Activated CD8-positive, alpha-beta memory T cell treated with anti-CD3 and anti-CD28 coated beads for 48 hours (primary cell): ENCODE results near the gene LYG2.
"Not testable (repeated sequence)": the region's sequence is repeated elsewhere in the genome, so short reads cannot be mapped to it uniquely, and the experiment has no call there.

ENCODE experiments used
- DNase-seq, 3 experiments: peaks; one replicate each; pipeline ENCODE4 v3.0.0-alpha.2; 2020; ENCODE audit warnings: low read depth in 2 of 3, low spot score in 2 of 3

The LYG2 gene, protein sequence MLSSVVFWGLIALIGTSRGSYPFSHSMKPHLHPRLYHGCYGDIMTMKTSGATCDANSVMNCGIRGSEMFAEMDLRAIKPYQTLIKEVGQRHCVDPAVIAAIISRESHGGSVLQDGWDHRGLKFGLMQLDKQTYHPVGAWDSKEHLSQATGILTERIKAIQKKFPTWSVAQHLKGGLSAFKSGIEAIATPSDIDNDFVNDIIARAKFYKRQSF

GRCh38 chr2:99255491-99256318, at the start of gene LYG2:
Gene LYG2, minus strand, starts transcription at chr2:99255666. Its CDS starts 1,406 bp downstream, at chr2:99254260.
- no peak for DNase-seq

DNA sequence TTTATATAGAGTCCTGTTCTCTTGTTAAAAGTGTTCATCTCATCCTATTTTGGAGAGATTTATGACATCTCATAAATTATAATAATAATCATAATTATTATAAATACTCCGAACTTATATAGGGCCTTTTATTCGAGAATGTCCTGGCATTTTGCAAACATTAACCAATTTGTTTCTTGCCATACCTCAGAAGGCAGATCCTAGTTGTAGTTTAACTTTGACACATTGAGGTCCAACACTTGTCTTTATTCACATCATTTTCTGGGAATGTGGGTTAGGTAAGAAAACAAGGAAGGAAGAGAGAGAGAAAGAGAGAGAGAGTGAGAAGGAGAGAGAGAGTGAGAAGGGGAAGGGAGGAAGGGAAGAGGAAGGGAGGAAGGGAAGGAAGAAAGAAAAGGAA, 45.6 kb upstream of the LYG2 start, which contains the start of gene LYG1:
Gene LYG1, minus strand, starts transcription at position 101 of the 400 bp plus-strand sequence. CDS start 5,527 bp downstream, outside the sequence.
- DNase-seq, result not testable (repeated sequence)

DNA sequence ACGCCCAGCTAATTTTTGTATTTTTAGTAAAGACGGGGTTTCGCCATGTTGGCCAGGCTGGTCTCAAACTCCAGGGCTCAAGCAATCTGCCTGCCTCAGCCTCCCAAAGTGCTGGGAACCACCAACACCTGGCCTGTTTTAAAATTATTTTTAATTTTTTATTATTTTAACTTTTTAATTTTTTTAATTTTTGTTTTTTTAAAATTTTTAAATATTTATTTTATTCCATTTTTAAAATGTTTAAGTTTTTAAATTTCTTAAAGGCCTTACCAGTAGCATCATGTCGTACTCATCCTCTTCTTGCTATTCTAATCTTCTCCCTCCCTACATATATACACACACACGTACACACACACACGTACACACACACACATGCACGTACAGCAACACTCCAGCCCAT, 44.1 kb upstream of the LYG2 start:
- DNase-seq, result no peak

DNA sequence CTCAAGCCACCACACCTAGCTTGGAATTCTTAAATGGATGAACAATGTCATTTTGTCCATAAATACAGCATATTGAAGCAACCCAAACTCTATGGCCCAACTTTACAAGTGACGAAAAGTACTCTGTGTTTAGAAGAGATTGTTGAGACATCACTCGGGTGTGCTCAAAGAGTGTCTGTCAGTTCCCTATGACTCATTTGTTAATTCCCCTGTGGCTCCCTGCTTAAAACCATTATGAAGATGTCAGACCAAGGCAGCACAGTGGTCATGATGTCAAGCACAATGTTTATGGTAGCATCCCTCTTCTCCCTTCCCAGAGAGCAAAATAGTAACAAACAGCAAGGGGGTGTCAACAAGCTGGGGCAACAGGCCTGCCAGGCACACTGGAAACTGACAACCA, 42.5 kb upstream of the LYG2 start:
- no peak for DNase-seq

GRCh38 chr2:99285526-99285925, 30.1 kb upstream of the LYG2 start:
- DNase-seq, result no peak

- DNase-seq, result no peak
Observed at GRCh38 chr2:99279969-99280695, 24.7 kb upstream of the LYG2 start.

DNA sequence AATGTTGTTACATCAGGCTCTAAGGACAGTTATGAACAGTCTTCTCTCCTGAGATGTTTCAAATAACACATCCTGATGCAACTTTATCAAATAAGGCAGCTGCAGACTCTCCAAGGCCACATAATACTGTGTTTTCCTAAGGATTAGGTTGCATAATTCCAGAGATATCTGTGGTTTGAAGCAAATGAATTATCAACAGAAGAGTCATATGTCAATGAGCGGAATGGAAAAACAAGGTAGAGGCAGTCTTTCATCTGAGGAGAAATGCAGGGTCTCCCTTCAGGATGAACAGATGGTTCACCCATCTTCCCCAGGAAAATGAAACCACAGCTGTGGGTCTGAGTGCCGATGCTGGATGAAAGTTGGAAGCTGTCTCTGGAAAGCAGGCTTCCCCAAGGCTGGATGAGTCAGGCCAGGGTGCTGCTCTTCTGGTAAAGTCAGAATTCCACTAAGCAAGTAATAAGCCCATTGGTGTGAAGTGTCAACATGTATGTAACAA, 23.4 kb upstream of the LYG2 start:
- DNase-seq, result no peak

DNA sequence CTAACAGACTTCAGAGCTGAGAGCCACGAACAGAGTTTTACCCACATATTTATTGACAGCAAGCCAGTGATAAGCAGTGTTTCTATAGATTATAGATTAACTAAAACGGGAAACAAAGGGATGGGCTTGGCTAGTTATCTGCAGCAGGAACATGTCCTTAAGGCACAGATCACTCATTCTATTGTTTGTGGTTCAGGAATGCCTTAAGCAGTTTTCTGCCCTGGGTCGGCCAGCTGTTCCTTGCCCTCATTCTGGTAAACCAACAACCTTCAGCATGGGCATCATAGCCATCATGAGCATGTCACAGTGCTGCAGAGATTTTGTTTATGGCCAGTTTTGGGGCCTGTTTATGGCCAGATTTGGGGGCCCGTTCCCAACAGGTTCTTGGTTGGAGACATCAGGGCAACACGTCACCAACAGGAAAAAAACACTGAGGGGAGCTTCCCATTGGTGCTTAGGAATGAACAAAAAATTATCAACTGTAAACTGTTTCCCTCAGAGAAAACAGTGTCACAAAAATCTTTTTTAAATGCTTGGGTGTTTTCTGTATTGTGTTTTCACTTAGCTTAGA, 22.8 kb upstream of the LYG2 start:
- DNase-seq, result not testable (repeated sequence)

DNA sequence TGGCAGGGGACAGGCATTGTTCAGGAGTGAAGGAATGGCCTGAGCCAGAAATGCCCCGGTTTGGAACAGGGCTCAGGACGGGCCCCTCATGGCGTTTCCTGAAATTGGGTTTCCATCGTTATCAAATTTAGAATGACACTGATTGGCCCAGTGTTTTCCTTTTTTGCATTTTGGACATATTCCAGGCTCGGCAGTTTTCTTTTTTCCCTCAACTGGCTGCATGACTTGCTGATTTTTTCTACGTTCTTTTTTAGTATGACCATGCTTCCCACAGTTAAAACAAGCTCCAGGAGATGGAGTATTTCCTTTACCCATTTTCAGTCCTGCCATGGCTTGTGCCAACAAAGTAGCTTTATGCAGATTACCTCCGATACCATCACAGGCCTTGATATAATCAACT, 20.4 kb upstream of the LYG2 start:
- DNase-seq, result no peak

DNA sequence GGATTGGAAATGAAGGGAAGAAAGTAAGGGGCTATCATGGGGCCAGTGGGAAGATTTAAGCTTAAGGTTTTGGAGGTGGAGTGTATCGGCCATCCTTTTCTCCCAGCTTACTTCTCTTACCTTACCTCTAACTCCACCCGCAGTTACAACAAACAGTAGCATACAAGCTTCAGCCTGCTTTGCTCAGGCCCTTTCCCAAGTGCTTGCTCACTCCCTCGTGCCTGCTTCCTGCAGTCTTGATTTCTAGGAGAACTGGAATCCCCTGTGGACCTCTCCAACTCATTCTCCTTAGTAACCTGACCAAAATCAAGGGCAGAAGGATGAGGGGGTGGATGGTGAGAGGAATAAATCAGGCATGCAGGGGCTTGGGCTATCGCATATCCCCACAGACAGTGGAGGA, 5.8 kb upstream of the LYG2 start:
- DNase-seq, result no peak

DNA sequence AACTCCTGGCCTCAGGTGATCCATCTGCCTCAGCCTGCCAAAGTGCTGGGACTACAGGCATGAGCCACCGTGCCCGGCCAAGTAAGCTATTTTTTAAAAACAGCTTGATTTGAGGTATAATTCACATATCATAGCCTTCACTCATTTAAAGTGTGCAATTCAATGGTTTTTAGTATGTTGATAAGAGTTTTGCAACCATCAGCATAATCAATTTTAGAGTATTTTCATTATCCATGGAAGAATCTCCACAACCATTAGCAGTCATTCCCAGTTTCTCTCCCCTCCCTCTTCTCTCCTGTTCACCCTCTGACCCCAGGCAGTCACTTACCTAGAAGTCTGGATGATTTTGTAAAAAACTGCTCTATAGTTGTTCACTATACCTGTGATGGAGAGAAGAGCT, 4.7 kb upstream of the LYG2 start:
- DNase-seq, result no peak

GRCh38 chr2:99259465-99259864, 4.0 kb upstream of the LYG2 start:
- DNase-seq, result no peak

DNA sequence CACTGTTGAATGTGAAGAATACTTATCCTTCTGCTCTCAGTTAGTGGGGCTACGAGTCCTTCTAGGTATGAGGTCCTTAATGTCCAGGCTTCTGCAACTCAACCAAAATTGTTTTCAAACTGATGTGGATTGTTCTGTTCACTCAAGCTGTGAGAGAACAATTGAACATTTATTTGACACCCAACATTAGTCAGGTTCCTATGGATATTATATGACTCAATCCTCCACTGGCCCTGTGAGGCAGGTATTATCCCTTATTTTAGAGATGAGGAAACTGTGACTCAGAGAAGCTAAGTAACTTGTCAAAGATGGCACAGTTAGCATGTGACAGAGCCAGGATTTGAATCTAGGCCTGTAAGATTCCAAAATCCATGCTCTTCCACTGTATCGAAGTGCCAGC, 1.2 kb upstream of the LYG2 start:
- DNase-seq, result no peak

- no peak for DNase-seq
Observed at GRCh38 chr2:99249951-99250350, 5.5 kb downstream of the LYG2 start.

- DNase-seq, result no peak
Observed at GRCh38 chr2:99242151-99242550, 13.3 kb downstream of the LYG2 start.

DNA sequence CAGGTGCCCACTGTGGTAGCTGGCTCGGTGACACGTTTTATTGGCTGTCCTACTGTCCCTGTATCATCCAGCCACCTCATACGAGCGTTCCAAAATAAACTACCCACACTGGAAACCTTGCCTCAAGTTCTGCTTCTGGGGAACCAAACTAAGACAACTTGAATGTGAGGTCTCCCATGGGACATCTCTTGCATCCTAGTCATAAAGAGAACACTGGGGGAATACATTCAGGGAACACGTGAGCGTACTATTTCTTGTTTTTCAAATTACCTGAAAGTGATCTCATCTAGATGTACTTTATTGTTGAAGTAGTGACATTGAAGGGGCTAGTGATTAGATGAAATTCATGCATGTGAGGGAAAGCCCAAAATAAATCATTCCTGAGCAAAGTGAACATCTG, 15.0 kb downstream of the LYG2 start:
- DNase-seq, result no peak

GRCh38 chr2:99238599-99238998, 16.9 kb downstream of the LYG2 start:
- DNase-seq, result no peak

DNA sequence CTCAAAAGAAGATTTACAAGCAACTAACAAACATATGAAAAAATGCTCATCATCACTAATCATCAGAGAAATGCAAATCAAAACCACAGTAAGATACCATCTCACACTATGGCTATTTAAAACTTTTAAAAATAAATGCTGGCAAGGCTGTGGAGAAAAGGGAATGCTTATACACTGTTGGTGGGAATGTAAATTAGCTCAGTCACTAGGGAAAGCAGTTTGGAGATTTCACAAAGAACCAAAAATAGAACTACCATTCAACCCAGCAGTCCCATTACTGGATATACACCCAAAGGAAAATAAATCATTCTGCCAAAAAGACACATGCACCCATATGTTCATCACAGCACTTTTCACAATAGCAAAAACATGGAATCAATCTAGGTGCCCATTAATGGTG, 22.3 kb downstream of the LYG2 start:
- DNase-seq, result not testable (repeated sequence)

DNA sequence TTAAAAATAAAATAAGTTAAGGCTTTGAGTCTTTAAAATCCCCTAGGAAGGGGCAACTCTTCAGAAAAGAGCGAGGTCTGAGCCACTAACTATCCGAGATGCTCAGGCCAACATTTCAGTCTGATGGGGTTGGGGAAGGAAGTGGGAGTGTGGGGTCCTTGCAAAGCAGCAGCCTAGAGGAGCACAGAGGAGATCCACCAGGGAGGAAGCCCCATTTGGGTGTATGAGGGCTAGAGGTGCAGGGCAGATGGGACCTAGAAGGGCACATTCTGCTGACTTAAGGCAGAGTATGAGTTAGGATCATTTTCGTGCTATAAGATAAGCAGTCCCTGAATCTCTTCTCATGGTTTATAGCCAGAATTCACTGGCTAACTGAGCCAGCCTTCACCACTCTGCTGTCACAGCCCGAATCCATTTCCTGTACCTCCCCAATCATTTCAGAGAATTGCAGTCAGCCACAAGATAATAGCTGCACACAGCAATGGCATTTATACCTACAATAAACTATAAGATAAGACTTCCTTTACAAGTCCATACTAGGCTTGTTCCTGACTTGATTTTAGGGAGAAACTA, 37.5 kb downstream of the LYG2 start:
- DNase-seq, result no peak

DNA sequence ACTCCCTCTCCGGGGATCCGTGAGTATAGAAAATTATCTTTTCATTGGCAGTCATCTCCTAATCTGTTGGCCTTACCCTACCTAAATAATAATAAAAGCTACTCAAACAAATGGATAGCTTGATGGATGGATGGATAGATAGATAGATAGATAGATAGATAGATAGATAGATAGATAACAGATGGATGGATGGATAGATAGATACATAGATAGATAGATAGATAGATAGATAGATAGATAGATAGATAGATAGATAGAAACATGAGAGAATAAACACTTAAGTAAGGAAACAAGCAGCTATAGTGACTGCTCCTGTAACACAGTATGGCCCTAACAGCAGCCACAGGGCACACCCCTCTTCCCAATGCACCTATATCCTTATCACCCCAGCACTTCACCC, 39.4 kb downstream of the LYG2 start:
- no peak for DNase-seq

DNA sequence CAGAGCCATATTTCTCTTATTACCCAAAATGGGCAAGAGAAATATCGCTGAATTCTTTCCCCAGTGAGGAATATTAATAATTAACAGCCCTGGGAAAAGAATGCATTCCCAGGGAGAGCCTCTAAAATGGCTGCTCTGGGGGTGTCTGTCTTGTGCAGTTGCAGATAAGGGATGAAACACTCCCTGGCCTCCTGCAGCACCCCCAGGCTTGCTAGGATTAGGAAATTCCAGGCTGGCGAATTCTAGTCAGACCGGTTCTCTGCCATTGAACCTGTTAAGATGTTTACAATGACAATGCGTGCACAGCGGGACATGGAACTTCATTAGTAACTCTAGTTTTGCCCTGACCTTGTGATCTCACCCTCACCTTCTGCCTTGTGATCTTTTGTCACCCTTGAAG, 50.0 kb downstream of the LYG2 start:
- DNase-seq, result no peak
